ENCODE data around the gene RCAN3.

Gene RCAN3

DNA sequence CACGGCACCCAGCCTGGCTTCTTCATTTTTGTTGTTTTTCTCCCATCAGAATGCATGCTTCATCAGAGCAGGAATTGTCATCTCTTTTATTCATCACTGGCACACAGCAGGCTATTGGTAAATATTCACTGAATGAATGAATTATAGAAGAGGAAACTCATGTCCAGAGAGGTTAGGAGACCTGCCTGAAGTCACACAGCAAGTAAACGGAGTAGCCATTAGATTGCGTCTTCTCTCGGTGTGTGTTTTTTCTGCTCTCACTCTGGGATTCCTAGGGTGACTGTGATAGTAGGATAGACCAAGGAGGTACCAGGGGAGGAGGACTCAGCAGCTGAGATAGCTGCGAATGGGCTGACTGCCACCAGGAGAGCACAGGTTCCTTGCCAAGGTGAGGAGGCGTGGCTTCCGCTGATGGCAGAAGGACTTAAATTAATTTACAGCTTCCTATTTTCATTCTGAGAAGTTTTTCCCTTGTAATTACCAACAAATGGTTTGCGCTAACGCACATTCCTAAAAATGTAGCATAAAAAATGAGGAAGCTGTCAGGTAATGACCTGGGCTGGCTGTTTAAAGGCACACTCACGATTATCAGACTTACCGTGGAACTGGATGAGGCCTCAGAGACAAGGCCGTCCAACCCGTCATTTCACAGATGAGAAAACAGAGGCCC lies 48.8 kb downstream of the RCAN3 start:
- DNase-seq (ENCODE audit: low read depth), result no peak

DNA sequence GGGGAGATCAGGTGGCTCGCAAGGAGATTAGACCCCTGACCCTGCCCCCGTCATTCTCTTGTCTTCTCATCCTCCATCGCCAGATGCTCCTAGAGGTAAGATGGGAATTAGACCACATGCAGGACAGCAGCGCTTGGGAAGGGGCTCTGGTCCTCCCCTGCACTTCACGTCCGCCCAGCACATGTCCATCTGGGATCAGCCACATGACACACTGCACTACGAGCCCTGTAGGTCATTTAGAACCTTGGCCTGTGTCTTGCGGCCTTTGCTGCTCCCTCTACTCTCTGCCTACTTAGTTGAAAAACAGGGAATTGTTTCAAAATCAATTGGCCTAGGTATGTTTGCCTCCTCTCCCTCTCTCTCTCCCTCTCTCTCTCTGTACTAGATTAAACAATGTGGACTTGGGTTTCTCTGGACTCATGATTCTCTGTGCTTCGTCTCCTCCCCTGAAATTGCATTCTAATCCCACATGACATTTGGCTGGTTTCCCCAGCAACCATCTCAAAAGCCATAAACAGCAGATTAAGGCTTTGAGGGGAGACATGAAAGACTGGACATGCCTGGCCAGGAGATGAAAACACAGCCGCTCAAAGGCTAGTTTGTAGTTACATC lies 49.4 kb downstream of the RCAN3 start:
- no peak for DNase-seq (ENCODE audit: low read depth)

DNA sequence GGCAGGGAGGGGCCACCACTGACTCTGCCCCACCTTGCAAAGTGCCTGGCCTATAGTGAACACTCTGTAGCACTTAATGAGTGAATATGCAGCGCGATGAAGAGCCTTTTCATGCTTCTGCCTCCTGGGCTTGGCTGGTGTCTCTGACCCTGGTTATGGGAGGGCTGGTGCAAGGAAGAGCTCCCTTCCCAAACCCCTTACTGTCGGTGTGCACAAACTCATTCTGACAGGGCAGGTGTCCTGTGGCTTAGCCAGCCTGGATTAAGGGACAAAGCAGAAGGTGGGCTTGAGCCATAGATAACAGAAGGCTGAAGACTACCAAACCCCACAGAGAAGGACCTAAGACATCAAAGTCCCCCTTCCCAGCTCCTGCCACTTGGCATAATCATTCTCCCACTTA lies 51.3 kb downstream of the RCAN3 start:
- DNase-seq (ENCODE audit: low read depth), result no peak

DNA sequence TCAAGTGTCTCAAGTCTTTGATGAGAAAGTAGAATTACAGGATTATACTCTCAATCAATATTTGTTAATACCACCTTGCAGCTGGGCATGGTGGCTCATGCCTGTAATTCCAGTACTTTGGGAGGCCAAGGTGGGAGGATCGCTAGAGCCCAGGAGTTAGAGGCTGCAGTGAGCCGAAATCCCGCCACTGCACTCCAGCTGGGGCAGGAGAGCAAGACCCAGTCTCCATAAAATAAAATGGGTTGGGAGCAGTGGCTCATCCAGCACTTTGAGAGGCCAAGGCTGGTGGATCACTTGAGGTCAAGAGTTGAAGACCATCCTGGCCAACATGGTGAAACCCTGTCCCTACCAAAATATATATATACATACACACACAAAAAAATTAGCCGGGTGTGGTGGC lies 52.1 kb downstream of the RCAN3 start:
- no peak for DNase-seq (ENCODE audit: low read depth)

DNA sequence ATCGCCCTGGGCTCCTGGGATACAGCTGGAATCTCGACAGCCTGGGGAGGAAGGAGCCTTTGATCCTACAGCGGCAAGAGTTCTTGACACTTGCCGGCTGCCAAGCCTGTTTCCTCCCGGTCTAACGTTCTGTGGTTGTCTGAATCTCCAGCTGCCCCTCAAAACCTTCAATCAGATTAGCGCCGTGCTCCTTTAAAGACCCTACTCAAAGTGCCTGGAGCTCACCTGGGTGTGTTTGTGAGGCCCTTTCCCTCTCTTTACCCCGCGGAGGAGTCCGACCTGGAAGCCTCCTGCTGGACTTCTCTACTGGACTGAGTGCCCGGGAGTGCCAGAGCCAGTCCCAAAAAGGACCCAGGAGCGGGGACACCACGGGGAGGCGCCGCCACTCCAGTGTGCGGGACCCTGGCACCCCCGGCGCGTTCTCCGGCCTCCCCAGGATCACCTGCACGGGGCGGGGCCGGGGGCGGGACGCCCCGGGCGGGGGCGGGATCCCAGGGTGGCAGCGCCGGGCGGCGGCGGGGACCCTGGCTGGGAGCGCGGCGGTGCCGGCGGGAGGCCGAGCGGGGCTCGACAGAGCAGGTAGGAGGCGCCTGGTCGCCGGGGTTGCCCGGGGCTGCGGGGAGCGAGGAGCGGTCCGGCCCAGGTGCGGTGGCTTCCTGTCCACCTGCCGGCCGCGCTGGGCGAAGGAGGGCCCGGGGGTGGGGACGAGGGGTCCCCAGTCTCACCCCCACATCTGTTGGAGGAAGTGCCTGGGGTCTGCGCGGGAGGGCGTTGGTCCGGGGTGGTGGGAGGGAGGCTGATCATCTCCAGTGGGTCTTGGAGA lies 53.2 kb downstream of the RCAN3 start, which contains the start of gene NCMAP:
Gene NCMAP (plus strand): TSS at position 497 of the 823 bp plus-strand sequence. CDS start 39,344 bp downstream, outside the sequence.
- no peak for DNase-seq (ENCODE audit: low read depth)

DNA sequence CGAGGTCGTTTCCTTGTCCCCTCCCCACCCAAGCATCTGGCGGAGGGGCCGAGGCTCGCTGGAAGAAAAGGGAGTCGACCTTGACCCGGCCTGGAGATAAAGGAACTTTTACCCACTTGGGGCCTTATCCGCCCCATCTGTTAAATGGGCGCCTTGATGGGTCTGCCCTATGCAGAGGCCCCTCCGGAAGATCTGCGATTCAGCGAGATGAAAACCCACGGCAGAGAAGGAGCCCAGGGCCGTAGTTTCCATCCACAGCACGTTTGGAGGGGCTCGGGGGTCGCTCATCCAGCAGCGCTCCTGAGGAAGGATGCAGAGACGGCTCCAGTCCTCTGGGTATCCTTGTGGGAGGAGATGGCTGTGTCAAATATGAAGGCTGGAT lies 53.8 kb downstream of the RCAN3 start:
- no peak for DNase-seq (ENCODE audit: low read depth)

DNA sequence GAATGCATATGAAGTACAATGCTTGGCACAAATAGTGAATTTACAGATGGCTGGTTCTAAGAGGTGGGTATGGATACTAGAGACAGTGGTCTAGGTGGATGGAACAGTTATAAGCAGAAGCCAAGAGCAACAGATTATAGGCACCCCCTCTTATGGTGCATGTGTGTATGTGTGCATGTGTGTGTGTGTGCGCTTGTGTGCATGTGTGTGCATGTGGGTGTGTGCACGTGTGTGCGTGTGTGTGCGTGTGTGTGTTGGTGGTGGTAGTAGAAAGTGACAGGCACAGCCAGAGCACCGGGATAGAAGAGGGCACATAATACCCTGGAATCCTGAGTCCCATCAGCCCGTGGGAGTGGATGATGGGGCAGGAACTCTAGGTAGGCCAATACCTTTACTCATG lies 54.6 kb downstream of the RCAN3 start:
- DNase-seq (ENCODE audit: low read depth), result no peak

DNA sequence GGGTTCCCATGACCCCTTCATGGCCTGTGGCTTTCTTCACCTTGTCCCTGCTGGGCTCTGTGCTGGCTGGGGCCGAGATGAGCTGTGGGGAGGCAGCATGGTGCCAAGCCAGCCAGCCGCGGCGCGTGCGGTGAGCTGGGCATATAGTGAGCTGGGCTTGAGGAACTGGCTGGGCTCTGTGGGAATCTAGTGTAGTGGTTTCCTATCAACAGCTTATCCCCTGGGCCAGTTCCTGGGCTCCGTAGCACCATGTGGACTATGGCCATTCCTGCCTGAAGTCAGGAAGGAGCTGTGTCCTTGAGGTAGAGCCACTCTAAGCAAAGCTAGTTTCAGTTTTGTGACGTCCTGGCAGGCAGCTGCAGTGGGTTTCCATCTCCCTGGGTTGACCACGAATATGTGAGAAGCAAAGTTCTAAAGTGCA lies 55.1 kb downstream of the RCAN3 start:
- no peak for DNase-seq (ENCODE audit: low read depth)

DNA sequence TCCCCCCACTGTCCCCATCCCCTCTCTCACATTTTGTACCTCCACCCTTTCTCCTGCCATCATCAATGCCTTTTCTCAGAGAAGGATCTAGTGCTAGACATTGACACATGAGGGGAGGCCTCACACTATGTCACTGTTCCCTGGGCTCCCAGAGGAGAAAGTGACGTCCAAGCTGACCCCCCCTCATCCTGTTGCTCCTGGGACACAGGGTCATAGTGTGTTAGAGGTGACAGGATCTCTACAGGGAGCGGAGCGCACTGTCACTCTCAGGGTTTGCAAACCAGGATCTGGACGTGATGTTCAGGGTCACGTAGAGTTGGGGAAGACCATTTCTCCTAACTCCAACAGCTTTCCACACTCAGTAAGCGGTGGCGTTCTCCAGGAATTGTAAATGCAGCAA lies 55.8 kb downstream of the RCAN3 start:
- DNase-seq (ENCODE audit: low read depth), result no peak

DNA sequence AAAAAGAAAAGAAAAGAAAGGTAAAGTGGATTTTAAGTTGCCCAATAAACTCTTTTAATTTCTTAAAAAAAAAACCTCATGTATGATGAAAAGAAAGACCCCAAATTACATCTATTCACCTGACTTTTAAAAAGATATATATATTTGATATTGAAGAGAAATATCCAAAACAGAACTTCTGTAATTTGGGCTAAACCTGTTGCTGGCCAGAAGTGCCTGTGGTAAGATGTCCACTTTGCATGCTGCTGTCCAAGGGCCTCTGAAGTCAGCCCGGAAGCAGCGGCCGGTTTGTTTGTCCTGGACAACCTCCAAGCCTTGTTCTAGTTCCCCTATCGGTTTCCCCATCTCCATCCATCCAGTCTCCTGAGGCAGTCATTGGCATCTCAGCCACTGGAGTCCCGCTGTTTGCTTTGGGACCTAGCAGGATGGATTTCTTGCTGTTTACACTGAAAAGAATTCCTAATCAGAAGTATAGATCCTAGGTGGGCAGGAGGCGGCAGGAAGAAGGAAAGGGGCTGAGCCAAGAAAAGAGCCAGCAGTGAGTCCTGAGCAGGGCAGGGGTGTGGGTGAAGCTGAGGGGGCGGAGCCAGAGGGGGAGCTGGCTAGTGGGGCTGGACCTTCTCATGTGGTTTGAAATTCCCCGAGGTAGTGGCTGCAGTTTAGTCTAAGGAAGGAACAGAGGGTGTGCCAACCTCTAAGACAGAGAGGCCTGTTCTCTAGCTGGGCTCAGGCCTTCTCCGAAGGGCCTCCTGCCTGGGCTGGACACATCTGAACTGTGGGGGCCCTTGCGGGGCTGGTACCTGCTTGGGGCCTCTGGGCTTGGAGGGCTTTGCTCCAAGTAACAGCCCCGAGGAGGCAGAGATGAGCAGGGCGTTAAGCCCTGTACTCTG lies 56.5 kb downstream of the RCAN3 start:
- DNase-seq (ENCODE audit: low read depth), result peak; percentile 79

DNA sequence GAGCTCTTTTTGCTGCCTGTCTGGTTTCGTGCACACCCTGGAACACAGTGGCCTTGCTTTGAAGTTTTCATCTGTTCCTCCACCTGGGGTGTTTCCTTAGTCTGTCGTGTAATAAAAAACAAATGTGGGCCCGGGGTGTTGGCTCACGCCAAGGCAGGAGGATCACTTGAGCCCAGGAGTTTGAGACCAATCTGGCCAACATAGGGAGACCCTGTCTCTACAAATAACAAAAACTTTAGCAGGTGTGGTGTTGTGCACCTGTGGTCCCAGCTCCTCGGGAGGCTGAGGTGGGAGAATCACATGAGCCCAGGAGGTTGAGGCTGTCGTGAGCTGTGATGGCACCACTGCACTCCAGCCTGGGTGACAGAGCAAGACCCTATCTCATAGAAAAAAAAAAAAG lies 57.7 kb downstream of the RCAN3 start:
- no peak for DNase-seq (ENCODE audit: low read depth)

DNA sequence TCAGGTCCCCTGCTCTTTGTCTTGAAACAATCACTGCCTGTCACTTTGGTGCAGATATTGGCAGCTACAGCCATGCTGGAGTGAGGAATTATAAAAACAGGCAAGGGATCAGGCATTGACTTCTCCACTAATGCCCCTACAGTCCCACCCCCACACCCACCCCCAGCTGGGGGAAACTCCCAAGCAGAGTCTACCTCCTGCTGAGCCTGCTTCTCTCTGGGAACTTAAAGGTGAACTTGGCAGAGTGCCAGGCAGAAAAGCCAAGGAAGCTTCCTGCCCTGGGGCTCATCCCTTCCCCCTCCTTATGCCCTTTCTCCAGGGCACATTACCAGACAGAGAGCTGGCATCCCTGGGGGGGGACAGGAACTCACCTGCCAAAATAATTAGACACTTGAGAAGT lies 60.0 kb downstream of the RCAN3 start:
- DNase-seq (ENCODE audit: low read depth), result no peak

DNA sequence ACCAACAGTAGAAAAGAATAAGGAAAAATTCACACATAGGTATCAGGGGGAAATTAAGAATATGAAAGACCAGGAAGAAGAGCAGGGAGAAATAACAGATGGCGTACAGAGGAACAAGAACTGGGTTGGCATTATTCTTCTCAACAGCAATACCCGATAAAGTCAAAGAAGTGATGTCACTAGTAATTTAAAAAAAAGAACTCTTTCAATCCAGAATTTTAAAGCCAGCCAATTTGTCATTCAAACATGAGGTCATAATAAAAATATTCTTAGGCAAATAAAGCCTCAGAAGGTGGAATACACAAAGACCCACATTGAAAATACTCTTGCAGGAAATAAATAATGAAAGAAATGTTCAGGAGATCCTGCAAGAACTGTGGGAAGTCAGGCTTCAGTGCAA lies 62.1 kb downstream of the RCAN3 start:
- DNase-seq (ENCODE audit: low read depth), result no peak

DNA sequence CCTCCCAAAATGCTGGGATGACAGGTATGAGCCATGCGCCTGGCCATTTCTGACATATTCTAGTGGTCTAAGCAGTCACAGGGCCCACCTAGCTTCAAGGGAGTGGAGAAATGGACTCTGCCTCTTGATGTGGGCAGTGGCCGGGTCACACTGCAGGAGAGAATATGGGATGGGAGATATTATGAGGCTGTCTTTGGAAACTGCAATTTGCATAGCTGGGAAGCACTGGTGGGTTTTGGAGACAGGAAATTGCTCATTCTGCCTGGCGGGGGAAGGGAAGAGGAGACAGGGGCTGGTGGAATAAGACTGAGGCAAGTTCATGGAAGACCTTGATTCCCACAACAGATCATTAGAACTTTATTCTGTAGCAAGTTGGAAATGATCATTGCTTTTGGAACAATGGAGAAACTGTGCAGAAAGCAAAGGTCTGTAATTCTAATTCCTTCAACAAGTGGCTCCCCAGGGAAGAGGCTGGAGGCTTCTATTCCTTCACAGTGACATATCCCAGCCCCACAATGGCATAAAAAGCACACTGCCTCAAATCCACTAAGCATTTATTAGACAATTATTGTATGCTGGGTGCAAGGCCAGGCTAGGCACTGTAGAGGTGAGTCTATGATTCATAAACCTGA lies 63.7 kb downstream of the RCAN3 start:
- no peak for DNase-seq (ENCODE audit: low read depth)

DNA sequence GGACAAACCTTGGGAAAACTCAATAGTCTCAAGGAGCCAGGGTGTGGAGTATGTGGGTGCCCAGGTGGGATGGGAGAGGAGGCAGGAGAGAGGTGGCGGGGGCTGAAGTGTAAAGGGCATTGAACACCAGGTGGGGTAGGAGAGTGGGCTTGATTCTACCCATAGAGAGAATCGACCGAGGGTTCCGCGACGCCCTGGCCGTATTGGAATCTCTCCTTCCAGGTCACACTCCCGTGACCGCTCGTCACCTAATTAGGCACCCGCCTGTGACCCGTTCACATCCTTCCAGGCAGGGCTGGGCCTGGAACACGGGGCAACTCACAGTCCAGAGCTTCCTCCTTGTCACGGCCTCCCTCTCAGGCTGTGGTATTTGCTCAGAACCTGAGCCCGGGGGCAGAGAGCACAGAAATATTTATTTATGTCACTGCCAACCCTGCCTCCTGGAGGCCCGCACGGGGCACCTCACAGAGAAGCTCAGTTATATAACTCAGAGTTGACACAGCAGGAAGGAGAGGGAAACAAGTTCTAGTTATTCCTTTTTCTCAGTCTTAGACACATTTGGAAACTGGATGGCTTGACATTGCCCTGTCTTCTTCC lies 65.3 kb downstream of the RCAN3 start:
- DNase-seq (ENCODE audit: low read depth), result no peak

DNA sequence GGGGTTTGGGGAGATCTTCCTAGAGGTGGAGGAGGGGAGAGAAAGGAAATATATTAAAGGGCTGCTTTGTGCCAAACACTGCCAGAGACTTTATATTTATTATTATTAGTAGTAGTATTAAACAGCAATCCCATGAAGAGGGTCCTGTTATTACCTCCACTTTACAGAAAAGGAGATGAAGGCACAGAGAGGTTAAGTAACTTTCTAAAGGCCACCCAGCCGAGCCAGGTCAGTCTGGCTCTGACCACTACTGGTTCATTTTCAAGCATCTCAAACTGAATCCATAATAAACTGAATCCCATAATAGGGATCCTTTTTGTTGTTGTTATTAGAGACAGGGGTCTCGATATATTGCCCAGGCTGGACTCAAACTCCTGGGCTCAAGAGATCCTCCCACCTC lies 65.8 kb downstream of the RCAN3 start:
- DNase-seq (ENCODE audit: low read depth), result no peak

DNA sequence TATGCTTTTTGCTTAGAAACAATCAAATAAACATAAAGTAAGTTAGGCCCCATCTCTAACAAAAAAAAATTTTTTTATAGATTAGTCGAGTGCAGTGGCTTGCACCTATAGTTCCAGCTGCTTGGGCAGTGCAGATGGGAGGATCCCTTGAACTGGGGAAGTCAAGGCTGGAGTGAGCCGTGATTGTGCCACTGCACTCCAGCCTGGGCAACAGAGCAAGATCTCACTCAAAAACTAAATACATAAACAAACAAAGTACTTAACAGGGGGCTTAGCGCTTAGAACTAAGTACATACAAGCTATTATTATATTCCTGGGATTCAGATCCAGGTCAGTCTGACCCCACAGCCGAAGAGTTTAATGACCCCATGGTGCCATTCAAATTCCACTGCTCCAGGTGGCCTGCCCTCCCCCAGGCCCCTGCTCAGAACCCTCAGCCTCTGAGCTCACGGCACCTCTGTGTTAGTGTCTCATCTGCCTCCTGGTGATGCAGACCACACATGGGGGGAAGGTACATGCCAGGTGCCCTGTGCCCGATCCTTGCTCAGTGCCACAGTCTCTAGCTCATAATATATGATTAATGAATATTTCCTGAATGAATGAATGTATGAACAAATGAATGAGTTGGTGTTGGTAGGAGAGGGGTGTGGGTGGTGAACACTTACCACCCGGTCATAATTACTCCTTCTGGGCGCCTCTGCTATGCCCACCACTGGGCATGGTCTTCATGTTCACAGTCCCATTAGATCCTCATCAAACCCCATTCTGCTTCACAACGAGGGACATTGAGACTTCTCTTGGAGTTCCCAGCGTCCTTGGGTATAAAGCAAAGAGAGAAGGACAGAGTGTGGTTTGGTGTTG lies 67.9 kb downstream of the RCAN3 start:
- no peak for DNase-seq (ENCODE audit: low read depth)

DNA sequence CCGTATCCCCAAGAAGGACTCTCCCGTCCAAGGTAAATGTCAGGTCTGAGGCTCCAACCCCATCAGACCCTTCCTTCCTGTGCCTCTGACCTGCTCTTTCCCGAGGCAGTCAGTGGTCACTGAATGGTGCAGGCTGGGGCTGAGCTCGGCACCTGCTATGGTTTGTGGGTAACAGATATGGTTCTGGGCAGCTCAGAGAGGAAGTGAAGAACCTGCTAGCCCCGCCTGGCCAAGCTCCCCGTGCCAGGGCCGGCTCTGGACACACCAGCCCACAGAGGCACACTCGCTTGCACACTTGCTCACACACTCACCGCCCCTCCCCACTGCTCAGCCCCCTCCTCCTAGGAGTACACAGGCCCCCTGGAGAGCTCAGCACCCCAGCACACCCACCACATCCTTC lies 69.7 kb downstream of the RCAN3 start:
- DNase-seq (ENCODE audit: low read depth), result no peak

DNA sequence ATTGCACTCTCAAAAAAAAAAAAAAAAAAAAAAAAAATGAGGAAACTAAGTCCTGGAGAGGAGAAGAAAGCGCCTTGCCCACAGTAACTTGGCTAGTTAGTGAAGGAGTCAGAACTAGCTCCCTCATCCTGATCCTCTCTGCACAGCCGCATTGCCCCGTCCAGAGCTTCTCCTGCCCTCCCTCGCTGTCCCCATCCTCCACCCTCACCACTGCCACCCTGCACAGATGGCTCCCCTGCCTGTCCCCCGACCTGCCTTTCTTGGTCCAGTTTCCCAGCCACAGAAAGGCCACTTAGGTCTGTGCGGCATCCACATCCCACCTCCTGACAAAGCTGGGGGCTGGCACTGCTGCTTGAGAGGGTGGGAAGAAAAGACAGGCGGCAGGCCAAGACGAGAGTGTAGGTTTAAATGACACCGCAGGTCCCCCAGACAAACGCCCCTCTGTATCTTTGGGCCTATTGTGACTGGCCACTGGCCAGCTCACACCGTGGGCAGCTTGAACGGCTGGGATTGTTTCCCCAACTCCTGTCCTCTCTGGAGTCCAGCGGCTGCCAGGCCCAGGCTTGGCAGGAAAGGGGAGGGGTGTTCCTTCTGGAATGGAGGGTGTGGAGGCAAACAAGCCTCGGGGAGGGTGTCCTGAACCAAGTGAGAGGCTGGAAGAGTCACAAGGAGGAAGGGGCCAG lies 73.4 kb downstream of the RCAN3 start:
- DNase-seq (ENCODE audit: low read depth), result no peak

DNA sequence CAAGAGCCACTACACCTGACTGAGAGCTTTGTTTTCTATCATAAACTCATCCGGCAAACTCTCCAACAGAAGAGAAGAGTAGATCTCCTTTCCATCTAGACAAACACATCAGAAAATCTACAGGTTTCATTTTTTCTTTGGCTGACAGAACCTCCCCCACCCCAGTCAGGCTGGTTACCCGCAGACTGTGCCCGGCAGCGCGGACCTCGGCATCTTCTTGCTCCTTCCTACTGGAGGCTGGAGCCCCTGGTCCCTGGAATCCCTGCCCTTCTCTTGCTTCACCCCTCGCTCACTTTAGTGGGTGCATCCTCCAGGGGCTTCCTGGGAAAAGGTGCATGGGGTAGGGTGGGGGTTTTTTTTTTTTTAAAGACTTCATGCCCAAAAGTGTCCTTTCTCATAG lies 76.2 kb downstream of the RCAN3 start:
- DNase-seq (ENCODE audit: low read depth), result no peak
